Peyer's patch (tissue), 4 donors: ENCODE data around the gene PRR23B. TPM values are rescaled to one million over a fixed set of nuclear protein-coding genes. Genes with fewer than 3 reads are reported as not detected.
A peak's percentile ranks its signal among the peaks of the same experiment; 100 is the strongest.
"Not testable (repeated sequence)": the region's sequence is repeated elsewhere in the genome, so short reads cannot be mapped to it uniquely, and the experiment has no call there.

Experiments used
- DNase-seq, 3 donors: peaks; one replicate each; pipeline ENCODE4 v3.0.0-alpha.2; 2017 to 2019
- H3K27ac ChIP-seq, 4 donors: fragments of 200-600 bp; sonication (generic); one replicate each; pipeline ENCODE4 v1.5.1; 2016 to 2019
- H3K27me3 ChIP-seq, 2 donors: fragments of 200-600 bp; sonication (generic); one replicate each; pipeline ENCODE4 v1.5.1; 2019
- H3K36me3 ChIP-seq, 3 donors: fragments of 200-600 bp; sonication (generic); one replicate each; pipeline ENCODE4 v1.5.1; 2016 to 2019
- H3K4me1 ChIP-seq, 4 donors: fragments of 200-600 bp; sonication (generic); one replicate each; pipeline ENCODE4 v1.5.1; 2016 to 2019
- H3K4me3 ChIP-seq, 4 donors: fragments of 200-600 bp; sonication (generic); 1 replicate in 3 of 4; 2 replicates in 1 of 4; pipeline ENCODE4 v1.5.1; 2016 to 2019; ENCODE audit warnings: mild to moderate bottlenecking in 1 of 4
- H3K9me3 ChIP-seq, 4 donors: fragments of 200-600 bp; sonication (generic); one replicate each; pipeline ENCODE4 v1.5.1; 2016 to 2019; ENCODE audit warnings: mild to moderate bottlenecking in 1 of 4
- CTCF ChIP-seq, 6 experiments: fragments of 450-650 bp in 4 of 6; fragments of 200-600 bp in 2 of 6; sonication (generic) in 1 of 6; IDR thresholded peaks; one replicate each; pipeline ENCODE4 v1.5.1; 2017 to 2019; ENCODE audit warnings: antibody characterized with exemption in 6 of 6, mild to moderate bottlenecking in 3 of 6, moderate library complexity in 1 of 6
- POLR2A ChIP-seq, 2 donors: fragments of 450-650 bp; IDR thresholded peaks; one replicate each; pipeline ENCODE4 v1.5.1; 2017; ENCODE audit warnings: antibody characterized with exemption in 2 of 2, mild to moderate bottlenecking in 2 of 2, moderate library complexity in 2 of 2
- total RNA-seq, 4 donors: library from RNA; depleted of rRNA; stranded (reverse); fragments of >200 nt; gene quantifications; one replicate each; pipeline ENCODE4 v1.1.0, GENCODE V29; 2016

PRR23B gene
- total RNA-seq, 4 donors from 2014 or later: not detected

DNA sequence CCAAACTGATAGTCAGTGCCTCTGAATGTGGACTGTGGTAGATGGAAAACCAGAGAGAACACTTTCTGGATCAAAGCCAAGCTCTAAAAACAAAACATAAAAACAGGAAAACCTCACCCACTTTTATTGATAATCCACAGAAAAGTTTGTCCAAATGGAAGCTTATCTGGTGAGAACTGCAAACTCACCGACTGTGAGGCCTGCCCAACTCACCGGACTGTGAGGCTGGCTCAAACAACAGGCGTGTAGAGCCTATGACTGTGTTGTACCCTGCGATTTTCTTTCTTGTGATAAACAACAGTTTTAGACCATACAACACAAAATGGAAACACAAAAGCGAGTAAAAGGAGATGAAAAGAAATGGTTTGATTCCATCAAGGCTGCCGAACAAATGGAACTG, 16.8 kb upstream of the PRR23B start:
- Histone ChIP-seq H3K4me3 (no peak overlapping the region), H3K27ac (no peak overlapping the region), H3K9me3 (no peaks in the 10 kb centered on the region), H3K4me1 (no peaks in the 10 kb centered on the region), H3K36me3 (no peaks in the 10 kb centered on the region), H3K27me3 (no peaks in the 10 kb centered on the region)
- TF ChIP-seq CTCF (IDR thresholded peaks at IDR 0.05): no peak
- TF ChIP-seq POLR2A (IDR thresholded peaks at IDR 0.05): no peak
- no peak for DNase-seq

- no peak for DNase-seq
- Histone ChIP-seq H3K4me3 (no peak overlapping the region), H3K27me3 (no peaks in the 10 kb centered on the region), H3K27ac (peak overlapping the region in 2 of 4 donors; percentile 70 to 73), H3K9me3 (peaks cover 0 to 5% (median 0%) of the 10 kb centered on the region in 4 donors), H3K4me1 (no peaks in the 10 kb centered on the region), H3K36me3 (no peaks in the 10 kb centered on the region)
- TF ChIP-seq CTCF (IDR thresholded peaks at IDR 0.05) (no peak), POLR2A (IDR thresholded peaks at IDR 0.05) (no peak)
Observed at GRCh38 chr3:139032326-139033002, 11.7 kb upstream of the PRR23B start.

GRCh38 chr3:139030576-139030975, 9.8 kb upstream of the PRR23B start:
- not testable (repeated sequence) for H3K9me3 ChIP-seq, H3K27me3 ChIP-seq, H3K4me3 ChIP-seq, H3K36me3 ChIP-seq, H3K4me1 ChIP-seq, H3K27ac ChIP-seq, DNase-seq

DNA sequence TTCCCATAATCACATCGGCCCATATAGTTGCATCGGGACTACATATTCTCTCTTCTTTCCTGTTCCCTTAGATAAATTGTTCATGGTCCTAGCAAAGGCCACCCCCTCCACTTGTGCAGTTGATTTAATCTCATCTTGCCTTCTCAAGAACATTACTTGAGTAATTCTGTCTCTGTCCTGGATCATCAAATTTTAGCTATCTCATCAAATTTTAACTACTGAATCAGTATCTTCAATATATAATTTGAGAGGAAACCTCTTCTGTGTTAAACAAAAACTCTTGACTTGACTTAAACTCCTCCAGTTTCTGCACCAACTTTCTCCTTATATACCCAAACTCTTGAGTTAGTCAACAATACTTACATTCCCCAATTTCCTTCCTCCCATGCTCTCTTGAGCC, 4.2 kb upstream of the PRR23B start:
- DNase-seq: no peak
- no peak for TF ChIP-seq POLR2A (IDR thresholded peaks at IDR 0.05)
- no peak for TF ChIP-seq CTCF (IDR thresholded peaks at IDR 0.05)
- Histone ChIP-seq H3K27me3 (no peaks in the 10 kb centered on the region), H3K9me3 (peaks cover 0 to 7% (median 0%) of the 10 kb centered on the region in 4 donors), H3K36me3 (no peaks in the 10 kb centered on the region), H3K27ac (no peak overlapping the region), H3K4me1 (no peaks in the 10 kb centered on the region), H3K4me3 (no peak overlapping the region)

GRCh38 chr3:139020036-139020867, 474 bp downstream of the PRR23B start:
- no peak overlapping the region for H3K27ac ChIP-seq
- no peak overlapping the region for H3K4me3 ChIP-seq
- no peaks in the 10 kb centered on the region for H3K27me3 ChIP-seq
- H3K9me3 ChIP-seq: peaks cover 0 to 7% (median 0%) of the 10 kb centered on the region in 4 donors
- H3K36me3 ChIP-seq: no peaks in the 10 kb centered on the region
- no peak for DNase-seq
- no peak for TF ChIP-seq POLR2A (IDR thresholded peaks at IDR 0.05)
- TF ChIP-seq CTCF (IDR thresholded peaks at IDR 0.05): no peak
- H3K4me1 ChIP-seq: no peaks in the 10 kb centered on the region

DNA sequence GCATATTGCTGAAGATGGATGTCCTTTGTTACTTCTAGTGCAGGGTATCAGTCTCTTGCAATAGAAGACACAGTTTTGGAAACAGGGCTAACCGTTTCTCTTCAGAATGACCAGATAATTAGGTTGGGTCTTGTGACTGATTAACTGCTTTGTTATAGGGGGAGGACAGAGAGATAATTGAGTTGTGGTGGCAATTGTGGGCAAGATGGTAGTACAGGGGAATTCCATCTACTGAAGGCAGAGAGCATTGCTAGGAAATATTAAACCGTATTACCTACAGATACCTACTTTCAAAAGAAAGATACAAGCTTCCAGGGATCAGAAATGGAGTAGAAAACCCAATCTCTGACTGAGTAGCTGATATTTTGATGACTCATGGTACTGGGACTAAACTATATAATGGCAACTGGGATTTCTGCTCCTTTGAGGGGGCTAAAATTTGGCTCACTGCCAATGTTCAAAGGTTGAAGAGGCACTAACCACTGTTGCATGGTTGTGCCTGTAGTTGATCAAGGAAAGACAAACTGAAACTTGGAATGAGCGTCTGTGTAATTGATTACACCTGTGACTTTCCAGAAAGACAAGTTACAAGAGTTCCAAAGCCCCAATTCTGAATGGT, 4.2 kb downstream of the PRR23B start:
- Histone ChIP-seq H3K4me1 (no peaks in the 10 kb centered on the region), H3K27ac (no peak overlapping the region), H3K4me3 (no peak overlapping the region), H3K27me3 (no peaks in the 10 kb centered on the region), H3K9me3 (peaks cover 0 to 7% (median 0%) of the 10 kb centered on the region in 4 donors), H3K36me3 (no peaks in the 10 kb centered on the region)
- no peak for DNase-seq
- TF ChIP-seq POLR2A (IDR thresholded peaks at IDR 0.05) (no peak), CTCF (IDR thresholded peaks at IDR 0.05) (no peak)
